Adrenal gland (tissue), 5 donors: ENCODE measurements around the gene C3.

Source experiments
- POLR2A ChIP-seq, 2 donors: fragments of 450-650 bp; IDR thresholded peaks; one replicate each; pipeline ENCODE4 v1.6.1; 2017; ENCODE audit warnings: antibody characterized with exemption in 2 of 2, mild to moderate bottlenecking in 2 of 2, moderate library complexity in 1 of 2
- TF ChIP-seq, protein P1 (sequence below), 6 experiments: fragments of 450-650 bp in 4 of 6; fragments of 200-600 bp in 2 of 6; sonication (generic) in 1 of 6; IDR thresholded peaks; 1 replicate in 5 of 6; 2 replicates in 1 of 6; pipeline versions ENCODE4 v1.5.1 to v1.8.0; 2016 to 2021; ENCODE audit warnings: antibody characterized with exemption in 6 of 6, mild to moderate bottlenecking in 2 of 6, moderate library complexity in 1 of 6
- donor health status: DM: no; HTN: no; CAD: no.

DNA sequence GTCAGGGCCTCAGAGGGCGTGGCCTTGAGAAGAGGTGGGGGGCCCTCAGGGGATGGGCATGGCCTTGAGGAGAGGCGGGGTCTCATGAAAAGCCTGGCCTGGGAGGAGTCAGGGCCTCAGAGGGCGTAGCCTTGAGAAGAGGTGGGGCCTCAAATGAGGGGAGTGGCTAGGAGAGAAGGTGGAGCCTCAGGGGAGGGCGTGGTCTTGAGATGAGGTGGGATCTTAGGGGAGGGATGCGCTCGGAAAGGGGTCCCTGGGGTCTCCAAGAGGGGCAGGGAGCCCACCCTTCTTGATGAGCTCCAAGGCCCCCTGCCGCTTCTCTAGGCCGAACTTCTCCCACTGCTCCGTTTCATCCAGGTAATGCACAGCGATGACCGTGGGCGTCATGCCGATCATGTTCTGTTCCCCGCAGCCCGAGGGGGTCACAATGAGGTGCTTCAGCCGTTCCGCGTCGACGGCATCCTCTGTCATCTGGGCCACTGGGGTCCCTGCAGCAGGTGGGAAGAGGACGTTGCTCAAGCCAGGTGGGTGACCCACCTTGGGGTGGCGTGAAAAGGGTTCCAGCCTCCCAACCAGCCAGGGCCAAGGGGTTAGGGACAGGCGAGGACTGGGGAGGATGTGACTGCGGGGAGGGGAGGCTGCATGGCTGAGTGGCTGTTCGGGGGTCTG is 26.2 kb downstream of the C3 start:
- TF ChIP-seq, protein P1, sequence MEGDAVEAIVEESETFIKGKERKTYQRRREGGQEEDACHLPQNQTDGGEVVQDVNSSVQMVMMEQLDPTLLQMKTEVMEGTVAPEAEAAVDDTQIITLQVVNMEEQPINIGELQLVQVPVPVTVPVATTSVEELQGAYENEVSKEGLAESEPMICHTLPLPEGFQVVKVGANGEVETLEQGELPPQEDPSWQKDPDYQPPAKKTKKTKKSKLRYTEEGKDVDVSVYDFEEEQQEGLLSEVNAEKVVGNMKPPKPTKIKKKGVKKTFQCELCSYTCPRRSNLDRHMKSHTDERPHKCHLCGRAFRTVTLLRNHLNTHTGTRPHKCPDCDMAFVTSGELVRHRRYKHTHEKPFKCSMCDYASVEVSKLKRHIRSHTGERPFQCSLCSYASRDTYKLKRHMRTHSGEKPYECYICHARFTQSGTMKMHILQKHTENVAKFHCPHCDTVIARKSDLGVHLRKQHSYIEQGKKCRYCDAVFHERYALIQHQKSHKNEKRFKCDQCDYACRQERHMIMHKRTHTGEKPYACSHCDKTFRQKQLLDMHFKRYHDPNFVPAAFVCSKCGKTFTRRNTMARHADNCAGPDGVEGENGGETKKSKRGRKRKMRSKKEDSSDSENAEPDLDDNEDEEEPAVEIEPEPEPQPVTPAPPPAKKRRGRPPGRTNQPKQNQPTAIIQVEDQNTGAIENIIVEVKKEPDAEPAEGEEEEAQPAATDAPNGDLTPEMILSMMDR (IDR thresholded peaks at IDR 0.05): no peak
- no peak for TF ChIP-seq POLR2A (IDR thresholded peaks at IDR 0.05)
